ENCODE measurements around the gene BORCS5. TPM values are rescaled to one million over a fixed set of nuclear protein-coding genes. Genes with fewer than 3 reads are reported as not detected.

The BORCS5 gene
- total RNA-seq, 1 donor from 2014 or later: 8.7 TPM

DNA sequence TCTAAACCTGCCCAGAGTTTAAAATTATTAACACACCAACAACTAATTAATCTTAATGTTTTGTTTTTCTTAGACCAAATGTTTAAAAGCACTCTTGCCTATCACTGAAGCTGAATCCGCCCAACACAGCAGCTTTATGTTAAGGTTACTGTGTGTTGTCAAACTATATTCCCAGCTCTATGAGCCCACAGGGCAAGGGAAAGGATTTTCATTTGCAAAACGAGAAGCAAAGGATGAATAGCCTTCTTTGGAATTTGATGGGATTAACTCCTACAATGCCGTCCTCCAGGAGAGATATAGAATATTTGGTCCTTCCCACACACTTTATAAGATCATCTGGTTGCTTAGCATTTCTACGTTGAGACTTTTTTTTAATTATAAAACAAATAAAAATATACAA lies 162.0 kb downstream of the BORCS5 start:
- TF ChIP-seq CTCF (IDR thresholded peaks at IDR 0.05; ENCODE audit: borderline replicate concordance): no peak
- H3K27me3 ChIP-seq (ENCODE audit: low read depth): no peaks in the 10 kb centered on the region
- H3K9me3 ChIP-seq (replicated peaks): no peaks in the 10 kb centered on the region
- H3K4me3 ChIP-seq: no peak overlapping the region
- no peak for DNase-seq
- H3K4me1 ChIP-seq: peaks cover 53% of the 10 kb centered on the region
- H3K36me3 ChIP-seq: peaks cover 43% of the 10 kb centered on the region
- intact Hi-C loops (cut with micrococcal nuclease): no loop called here
- no peak overlapping the region for H3K27ac ChIP-seq (replicated peaks)

Other genes with a start within 250 kb of the BORCS5 start
- 18.7 TPM for gene LRP6, start 90.0 kb upstream of the BORCS5 start, total RNA-seq
- 8.7 TPM for gene MANSC1, start 6.8 kb upstream of the BORCS5 start, total RNA-seq
- 16.4 TPM for gene DUSP16, start 205.8 kb downstream of the BORCS5 start, total RNA-seq

Measured in left ventricle myocardium inferior (tissue), 1 donor.